ENCODE results near the gene FGD5. TPM values are rescaled to one million over a fixed set of nuclear protein-coding genes. Genes with fewer than 3 reads are reported as not detected.
A peak's percentile ranks its signal among the peaks of the same experiment; 100 is the strongest.

FGD5 gene
- total RNA-seq, 2 donors from 2014 or later: 15.3 to 17.0 TPM

DNA sequence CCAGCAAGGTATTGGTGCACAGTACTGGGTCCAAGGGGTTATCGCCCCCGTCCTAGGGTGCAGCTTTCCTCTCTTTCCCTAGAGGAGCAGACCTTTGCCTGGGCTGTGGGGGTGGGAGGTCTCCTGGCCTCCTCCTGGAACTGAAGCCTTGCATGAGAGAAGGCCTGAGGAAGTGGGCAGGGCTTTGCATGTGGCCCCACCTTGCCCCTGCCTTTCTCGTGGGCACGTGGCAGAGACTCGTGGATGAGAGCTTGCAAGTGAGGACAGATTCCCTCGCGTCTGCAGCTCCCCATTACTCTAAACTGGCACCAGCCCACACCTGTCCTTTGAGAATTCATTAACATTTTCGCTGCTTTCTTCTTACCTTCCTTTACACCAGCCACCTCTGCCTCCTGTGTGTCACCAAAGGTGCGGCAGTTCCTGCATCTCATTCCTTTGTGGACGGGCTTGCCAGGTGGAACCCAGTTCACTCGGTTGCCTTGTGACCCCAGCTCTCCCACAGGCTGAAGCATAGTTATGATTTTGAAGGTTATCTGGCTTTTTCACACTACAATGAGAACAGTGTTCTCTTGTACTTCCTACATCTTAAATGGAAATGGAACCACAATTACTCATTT lies 87.7 kb downstream of the FGD5 start:
- H3K27ac Mint-ChIP-seq: peak overlapping the region; percentile 70
- no peaks in the 10 kb centered on the region for H3K4me1 ChIP-seq (ENCODE audit: control insufficient read depth, insufficient read depth, low read length)
- H3K36me3 ChIP-seq (ENCODE audit: control insufficient read depth, insufficient read depth, low read length): no peaks in the 10 kb centered on the region
- no peak overlapping the region for H3K9ac ChIP-seq (ENCODE audit: extremely low read depth, low read length, poor library complexity, severe bottlenecking)
- TF ChIP-seq, protein P1, sequence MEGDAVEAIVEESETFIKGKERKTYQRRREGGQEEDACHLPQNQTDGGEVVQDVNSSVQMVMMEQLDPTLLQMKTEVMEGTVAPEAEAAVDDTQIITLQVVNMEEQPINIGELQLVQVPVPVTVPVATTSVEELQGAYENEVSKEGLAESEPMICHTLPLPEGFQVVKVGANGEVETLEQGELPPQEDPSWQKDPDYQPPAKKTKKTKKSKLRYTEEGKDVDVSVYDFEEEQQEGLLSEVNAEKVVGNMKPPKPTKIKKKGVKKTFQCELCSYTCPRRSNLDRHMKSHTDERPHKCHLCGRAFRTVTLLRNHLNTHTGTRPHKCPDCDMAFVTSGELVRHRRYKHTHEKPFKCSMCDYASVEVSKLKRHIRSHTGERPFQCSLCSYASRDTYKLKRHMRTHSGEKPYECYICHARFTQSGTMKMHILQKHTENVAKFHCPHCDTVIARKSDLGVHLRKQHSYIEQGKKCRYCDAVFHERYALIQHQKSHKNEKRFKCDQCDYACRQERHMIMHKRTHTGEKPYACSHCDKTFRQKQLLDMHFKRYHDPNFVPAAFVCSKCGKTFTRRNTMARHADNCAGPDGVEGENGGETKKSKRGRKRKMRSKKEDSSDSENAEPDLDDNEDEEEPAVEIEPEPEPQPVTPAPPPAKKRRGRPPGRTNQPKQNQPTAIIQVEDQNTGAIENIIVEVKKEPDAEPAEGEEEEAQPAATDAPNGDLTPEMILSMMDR (conservative IDR thresholded peaks at IDR 0.05): no peak
- H3K36me3 Mint-ChIP-seq (ENCODE audit: low read depth): peaks cover 20% of the 10 kb centered on the region
- H3K4me3 Mint-ChIP-seq: no peak overlapping the region
- no peaks in the 10 kb centered on the region for H3K27me3 ChIP-seq (ENCODE audit: control insufficient read depth, insufficient read depth, low read length, poor library complexity, severe bottlenecking)
- H3K4me3 ChIP-seq (ENCODE audit: low read length): no peak overlapping the region
- peaks cover 9% of the 10 kb centered on the region for H3K9me3 Mint-ChIP-seq
- 91 to 95% methylated on average over 6 to 11 of the region's 11 CpGs for WGBS, 2 experiments (ENCODE audit: insufficient coverage in 1 of 2, insufficient read length in 1 of 2)
- H3K27me3 Mint-ChIP-seq (ENCODE audit: insufficient read depth): no peaks in the 10 kb centered on the region
- H3K9me3 ChIP-seq (ENCODE audit: control insufficient read depth, low read length): peaks cover 8% of the 10 kb centered on the region
- no peaks in the 10 kb centered on the region for H3K4me1 Mint-ChIP-seq
- H3K27ac ChIP-seq (ENCODE audit: low read depth, low read length): no peak overlapping the region
- DNase-seq: peak; percentile 30

DNA sequence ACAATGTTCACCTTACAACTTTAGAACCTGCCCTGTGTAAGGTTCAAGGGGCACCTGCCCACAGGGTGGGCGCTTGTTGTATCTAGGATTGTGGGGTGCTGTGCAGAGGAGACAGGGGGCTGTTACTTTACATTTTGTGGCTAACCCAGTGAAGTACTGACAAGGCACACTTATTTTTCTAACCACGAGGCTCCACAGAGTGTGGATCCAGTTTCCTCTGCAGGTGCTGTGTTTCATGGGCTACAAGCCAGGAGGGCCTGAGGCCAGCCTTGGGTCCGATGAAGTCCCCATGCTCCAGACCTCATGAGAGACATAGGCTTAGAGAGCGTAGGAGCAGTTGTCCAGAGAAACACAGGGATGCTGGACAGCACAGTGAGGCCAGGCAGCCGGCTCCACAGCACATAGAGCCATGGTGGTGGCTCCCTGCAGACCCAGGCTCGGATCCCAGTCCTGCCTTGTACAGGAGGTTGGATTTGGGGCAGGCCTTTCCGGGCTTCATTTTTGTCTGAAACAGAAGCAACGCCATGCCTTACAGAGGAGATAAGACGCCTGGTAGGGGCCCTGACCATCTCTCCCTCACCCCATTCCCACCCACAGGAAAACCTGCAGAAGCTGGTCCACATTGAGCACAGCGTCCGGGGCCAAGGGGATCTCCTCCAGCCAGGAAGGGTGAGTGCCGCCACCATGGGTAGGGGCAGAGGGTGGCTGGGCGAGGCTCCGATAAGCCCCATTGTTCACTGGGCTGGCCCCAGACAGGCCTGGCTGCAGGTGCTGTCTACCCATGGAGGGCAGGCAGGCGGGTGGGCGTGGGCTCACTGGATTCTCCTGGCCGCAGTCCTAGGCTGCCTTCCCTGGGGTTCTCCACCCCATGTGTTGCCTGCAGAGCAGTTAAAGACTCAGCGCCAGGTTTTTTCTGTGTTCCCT lies 88.5 kb downstream of the FGD5 start:
- Histone ChIP-seq H3K27me3 (ENCODE audit: control insufficient read depth, insufficient read depth, low read length, poor library complexity, severe bottlenecking) (no peaks in the 10 kb centered on the region), H3K4me3 (ENCODE audit: low read length) (no peak overlapping the region), H3K4me1 (ENCODE audit: control insufficient read depth, insufficient read depth, low read length) (no peaks in the 10 kb centered on the region), H3K9me3 (ENCODE audit: control insufficient read depth, low read length) (peaks cover 8% of the 10 kb centered on the region), H3K27ac (ENCODE audit: low read depth, low read length) (no peak overlapping the region), H3K9ac (ENCODE audit: extremely low read depth, low read length, poor library complexity, severe bottlenecking) (no peak overlapping the region), H3K36me3 (ENCODE audit: control insufficient read depth, insufficient read depth, low read length) (no peaks in the 10 kb centered on the region)
- Mint-ChIP-seq H3K4me3 (no peak overlapping the region), H3K27me3 (ENCODE audit: insufficient read depth) (no peaks in the 10 kb centered on the region), H3K27ac (no peak overlapping the region), H3K36me3 (ENCODE audit: low read depth) (peaks cover 20% of the 10 kb centered on the region), H3K9me3 (peaks cover 9% of the 10 kb centered on the region), H3K4me1 (no peaks in the 10 kb centered on the region)
- WGBS, 2 experiments (ENCODE audit: insufficient coverage in 1 of 2, insufficient read length in 1 of 2): 90 to 91% methylated on average over 10 to 18 of the region's 18 CpGs
- peak; percentile 44 for DNase-seq
- TF ChIP-seq, protein P1 (conservative IDR thresholded peaks at IDR 0.05): no peak

DNA sequence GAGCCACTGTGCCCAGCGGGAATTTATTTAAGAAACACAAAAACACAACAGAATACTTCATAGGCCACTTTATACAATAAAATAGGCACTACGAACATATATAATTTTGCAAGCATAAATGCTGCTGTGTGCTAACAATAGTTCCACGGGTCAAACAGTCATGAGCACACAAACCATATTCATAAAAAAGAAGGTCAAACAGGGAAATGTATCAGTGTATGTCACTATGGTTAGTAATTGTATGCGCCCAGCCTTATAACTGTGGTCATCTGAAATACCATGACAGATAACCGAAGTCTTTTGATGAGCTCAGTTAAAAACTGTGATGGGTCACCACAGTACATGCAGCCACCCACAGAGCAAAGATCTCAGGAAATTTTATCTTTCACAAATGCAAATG lies 90.5 kb downstream of the FGD5 start:
- H3K4me1 Mint-ChIP-seq: peaks cover 12% of the 10 kb centered on the region
- Histone ChIP-seq H3K9ac (ENCODE audit: extremely low read depth, low read length, poor library complexity, severe bottlenecking) (no peak overlapping the region), H3K4me3 (ENCODE audit: low read length) (no peak overlapping the region), H3K27ac (ENCODE audit: low read depth, low read length) (no peak overlapping the region), H3K9me3 (ENCODE audit: control insufficient read depth, low read length) (peaks cover 8% of the 10 kb centered on the region), H3K27me3 (ENCODE audit: control insufficient read depth, insufficient read depth, low read length, poor library complexity, severe bottlenecking) (no peaks in the 10 kb centered on the region), H3K4me1 (ENCODE audit: control insufficient read depth, insufficient read depth, low read length) (peaks cover 7% of the 10 kb centered on the region), H3K36me3 (ENCODE audit: control insufficient read depth, insufficient read depth, low read length) (no peaks in the 10 kb centered on the region)
- peaks cover 7% of the 10 kb centered on the region for H3K9me3 Mint-ChIP-seq
- no peaks in the 10 kb centered on the region for H3K27me3 Mint-ChIP-seq (ENCODE audit: insufficient read depth)
- no peak overlapping the region for H3K27ac Mint-ChIP-seq
- DNase-seq: no peak
- H3K36me3 Mint-ChIP-seq (ENCODE audit: low read depth): peaks cover 15% of the 10 kb centered on the region
- TF ChIP-seq, protein P1 (conservative IDR thresholded peaks at IDR 0.05): no peak
- no peak overlapping the region for H3K4me3 Mint-ChIP-seq
- WGBS, 2 experiments (ENCODE audit: insufficient coverage in 1 of 2, insufficient read length in 1 of 2): 82 to 97% methylated on average over 4 to 5 of the region's 5 CpGs
